ENCODE results near the gene IL6ST.

Gene IL6ST

DNA sequence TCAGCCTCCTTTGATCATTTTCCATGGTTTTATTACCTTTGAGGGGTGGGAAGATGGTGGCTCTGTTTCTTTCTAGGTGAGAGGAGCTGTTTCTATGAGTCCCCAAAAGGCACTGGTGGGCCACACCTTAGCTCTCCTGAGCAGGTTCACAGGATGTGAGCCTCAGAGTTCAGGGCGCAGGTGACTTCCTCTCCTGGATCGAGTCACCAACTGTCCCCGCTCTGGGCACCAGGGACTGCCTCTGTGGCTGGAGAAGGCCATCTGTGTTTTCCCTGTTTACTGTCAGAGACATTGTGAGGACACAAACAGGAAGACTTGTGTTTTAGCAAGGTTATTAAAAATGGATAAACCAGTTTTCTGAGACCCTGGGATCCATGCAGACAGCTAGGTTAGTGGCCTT, 75.1 kb downstream of the IL6ST start:
- DNase-seq (ENCODE audit: low spot score) = no peak

DNA sequence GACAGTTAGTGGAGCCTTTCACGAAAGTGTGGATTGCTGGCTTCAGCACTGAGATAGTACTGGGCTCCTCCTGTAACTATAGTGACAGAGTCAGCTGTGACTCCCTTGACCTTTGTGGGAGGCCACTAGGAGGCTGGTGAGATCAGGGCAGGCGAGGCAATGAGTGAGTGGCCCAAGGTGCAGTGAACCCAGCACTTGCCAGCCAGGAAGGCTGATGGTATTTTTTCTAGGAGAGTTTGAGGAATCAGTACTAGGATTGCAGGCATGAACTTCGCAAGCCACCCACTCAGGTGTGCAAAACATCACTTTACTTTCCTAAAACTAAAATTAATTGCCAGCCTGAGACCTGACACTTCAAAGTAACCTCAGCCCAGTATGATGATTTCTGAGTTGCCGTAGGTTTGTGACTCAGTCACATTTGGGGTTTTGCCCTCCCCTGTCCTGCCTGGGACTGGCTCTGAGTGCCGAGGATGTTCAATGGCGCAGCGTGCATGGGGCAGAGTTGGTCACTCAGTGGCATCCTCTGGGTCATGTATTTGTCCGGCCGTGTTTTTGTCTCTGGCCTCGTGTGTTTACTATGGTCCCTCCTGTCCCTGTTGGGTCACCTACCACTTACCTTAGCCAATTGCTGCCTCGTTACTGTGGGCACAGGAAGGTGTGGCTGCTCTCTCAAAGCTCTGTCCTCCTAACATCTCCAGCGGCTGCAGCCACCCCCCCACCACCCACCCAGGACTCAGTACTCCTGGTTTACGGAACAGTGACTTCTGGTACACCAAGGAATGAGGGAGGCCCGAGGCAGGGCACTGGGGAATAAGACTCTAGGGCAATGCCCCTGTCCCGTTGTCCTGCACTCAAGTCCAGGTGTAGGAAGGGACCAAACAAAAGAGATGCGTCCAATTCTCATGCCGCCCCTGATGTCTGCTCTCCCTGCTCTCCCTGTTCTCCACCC, 76.4 kb downstream of the IL6ST start:
- DNase-seq (ENCODE audit: low spot score) = no peak

DNA sequence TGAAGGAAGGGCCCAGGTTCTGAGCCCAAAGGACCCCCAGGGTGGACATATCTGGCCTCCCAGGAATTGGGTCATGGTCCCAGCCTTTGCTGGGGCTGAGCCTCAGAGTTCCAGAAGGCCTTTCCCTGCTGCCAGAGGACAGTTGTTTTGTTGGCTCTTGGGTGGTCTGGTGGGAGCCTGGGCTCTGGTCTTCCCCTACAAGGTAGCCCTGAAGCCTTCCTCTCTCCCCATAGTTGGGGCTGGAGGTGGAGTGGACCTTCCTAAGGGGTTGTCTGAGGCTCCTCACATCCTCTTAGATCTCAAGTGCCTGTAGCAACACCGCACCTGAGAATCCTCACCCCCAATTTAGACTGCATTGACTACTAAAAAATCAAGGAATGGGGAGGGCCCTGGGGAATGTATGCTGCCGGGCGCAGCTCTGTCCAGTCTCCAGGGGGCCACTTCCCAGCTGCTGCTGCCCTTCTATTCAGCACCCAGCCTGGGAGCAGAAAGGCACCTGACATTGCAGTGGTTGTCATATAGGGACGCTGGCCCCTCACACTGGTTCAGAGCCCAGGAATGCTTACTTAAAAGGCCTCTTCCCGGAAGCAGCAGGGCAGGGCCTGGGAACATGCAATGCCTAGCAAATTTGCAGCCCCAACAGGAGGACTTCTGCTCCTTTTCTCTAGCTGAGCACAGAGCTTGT, 77.2 kb downstream of the IL6ST start:
- DNase-seq (ENCODE audit: low spot score) = no peak

DNA sequence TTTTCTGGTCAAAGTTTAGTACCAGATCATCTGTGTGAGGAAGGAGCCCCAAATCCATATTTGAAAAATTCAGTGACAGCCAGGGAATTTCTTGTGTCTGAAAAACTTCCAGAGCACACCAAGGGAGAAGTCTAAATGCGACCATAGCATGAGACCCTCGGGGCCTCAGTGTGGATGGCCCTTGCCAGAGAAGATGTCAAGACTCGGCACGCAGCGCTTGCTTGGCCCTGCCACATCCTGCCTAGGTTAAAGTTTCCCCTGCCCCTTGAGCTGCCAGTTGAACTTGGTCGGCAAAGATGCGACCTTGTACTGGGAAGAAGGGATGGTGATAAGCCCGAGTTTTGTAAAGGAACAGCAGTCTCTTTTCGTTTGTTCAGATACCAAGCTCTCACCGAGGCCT, 77.8 kb downstream of the IL6ST start:
- no peak for DNase-seq (ENCODE audit: low spot score)

DNA sequence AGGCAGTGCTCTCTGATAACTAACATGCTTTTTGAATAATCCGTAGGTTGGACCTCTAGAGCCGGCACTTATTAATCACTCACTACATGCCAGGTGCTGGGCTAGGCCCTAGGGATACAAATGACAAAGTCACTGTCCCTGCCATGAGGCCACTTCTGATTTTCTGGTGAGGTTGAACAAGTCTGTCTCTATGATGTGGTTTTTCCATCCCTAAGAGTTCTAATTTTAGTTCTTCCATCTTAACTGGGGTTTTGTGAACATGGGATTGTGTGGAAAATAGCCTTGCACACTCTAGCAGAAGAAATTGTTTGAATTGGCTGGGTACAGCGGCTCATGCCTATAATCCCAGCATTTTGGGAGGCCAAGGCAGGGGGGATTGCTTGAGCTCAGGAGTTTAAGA, 79.0 kb downstream of the IL6ST start:
- DNase-seq (ENCODE audit: low spot score) = no peak

DNA sequence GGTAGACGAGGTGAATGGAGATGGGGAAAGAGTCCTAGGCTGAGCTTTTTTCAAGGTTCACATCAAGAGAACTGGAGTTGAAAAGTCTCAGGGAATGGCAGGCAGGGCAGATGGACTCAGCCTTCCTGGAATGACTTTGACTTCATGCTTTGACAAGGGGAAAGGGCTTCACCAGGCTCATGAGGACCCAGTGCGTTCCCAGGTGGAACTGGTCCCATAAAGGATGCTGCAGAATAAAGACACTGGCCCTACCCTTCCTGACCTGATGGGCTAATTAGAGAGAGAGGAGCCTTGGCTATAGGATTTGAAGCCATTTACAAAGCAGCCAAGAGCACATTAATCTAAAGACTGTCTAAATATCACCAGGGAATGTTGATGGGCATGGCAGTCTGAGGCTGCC, 79.8 kb downstream of the IL6ST start:
- no peak for DNase-seq (ENCODE audit: low spot score)

DNA sequence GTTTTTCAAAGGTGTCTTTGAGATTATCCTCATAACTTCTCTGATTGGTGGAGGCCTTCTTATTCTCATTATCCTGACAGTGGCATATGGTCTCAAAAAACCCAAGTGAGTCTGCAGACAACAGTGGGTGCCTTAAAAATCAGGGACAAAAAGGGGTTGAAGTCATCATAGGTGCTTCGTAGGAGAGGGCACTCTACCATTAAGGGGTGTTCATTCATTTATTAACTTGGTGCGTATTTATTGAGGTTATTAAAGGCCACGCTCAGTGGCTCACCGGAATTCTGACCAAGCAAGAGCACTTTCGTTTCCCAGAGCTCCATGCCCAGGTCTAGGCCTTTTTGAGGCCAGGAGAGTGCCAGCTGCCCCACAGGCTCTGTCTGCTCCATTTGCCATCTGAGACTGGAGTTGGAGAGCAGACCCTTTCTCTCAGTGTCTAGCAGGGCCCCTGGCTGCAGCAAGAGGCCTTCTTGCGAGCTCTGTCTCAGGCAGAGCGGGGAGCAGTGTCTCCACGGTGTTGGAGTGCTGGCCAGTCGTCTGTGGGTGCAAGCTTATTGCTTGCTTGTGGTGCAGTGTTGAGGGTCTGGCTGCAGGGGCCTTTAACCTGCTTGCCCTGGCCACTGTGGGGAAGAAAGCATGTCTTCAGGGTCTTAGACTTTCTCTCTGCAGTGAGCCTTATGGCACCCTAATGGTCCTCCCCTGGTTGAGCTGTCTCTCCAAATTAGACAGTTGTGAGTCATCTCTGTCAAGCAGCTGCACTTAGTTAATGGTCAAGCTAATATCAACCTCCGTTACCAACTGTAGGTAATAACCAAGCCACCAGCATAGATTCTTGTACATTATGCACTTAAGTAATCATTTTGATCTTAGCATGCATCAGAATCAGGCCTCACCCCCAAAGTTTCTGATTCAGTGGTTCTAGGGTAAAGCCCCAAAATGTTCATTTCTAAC, 81.0 kb downstream of the IL6ST start:
- DNase-seq (ENCODE audit: low spot score) = no peak

DNA sequence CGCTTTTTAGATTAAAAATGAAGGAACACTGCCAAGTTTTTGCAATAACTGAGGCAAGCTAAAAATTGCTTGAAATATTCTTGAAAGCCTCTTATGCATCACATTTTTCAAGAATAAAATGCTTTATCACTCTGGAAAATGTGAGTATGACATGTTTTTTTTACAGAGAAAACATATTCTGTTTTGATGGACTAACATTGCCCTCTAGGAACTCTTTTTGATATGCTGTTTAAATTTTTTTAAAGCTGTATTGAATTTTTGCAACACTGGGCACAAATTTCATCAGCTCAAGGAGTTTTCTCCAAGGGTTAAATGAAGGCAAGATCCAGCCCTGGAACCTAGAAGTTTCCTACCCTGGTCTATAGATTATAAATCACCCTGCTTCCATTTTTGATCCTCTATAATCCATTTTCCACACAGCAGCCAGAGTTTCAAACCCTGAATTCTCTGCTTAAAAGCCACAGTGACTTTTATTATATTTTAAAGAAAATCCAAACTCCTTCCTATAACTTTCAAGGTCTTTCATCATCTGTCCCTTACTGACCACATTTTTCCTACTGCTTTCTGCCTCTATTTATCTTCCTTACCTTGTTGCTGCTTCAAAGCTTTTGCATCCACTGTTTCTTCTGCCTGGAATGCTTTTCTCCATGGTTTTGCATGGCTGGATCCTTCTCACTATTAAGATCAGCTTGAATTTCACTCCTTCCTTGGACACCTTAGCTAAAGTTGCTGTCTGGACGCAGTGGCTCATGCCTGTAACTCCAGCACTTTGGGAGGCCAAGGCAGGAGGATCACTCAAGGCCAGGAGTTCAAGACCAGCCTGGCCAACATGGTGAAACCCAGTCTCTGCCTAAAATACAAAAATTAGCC, 82.7 kb downstream of the IL6ST start:
- DNase-seq (ENCODE audit: low spot score) = no peak

DNA sequence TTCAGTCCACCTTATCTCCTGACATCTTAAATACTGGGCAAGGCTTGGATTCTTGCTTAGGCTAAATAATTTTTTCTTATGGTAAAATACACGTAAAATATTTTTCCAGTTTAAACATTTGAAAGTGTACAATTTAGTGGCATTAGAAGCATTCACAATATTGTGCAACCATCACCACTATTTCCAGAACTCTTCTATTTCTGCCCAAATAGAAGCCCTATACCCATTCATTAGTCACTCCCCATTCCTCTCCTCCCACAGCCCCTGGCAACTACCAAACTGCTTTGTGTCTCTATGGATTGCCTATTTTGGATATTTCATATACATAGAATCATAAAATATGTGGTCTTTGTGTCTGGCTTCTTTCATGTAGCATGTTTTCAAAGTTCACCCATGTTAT, 86.0 kb downstream of the IL6ST start:
- DNase-seq (ENCODE audit: low spot score) = no peak

DNA sequence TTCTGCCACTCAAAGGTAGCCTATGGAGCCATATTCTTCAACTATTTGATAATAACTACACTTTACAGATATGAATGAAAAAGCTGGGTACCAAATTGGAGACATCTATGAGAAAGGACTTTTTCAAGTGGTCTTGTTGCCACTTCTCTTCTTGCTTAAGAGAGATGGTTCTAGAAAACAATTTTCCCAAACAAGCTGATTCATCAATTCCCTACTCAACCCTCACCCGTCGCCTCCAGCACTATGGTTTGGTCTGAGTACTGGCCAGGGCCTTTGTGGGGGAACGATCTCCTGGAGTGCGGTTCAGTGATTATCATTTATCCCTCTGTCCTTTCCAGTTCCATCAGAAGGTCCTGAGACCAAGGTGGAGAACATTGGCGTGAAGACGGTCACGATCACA, 86.8 kb downstream of the IL6ST start:
- no peak for DNase-seq (ENCODE audit: low spot score)

DNA sequence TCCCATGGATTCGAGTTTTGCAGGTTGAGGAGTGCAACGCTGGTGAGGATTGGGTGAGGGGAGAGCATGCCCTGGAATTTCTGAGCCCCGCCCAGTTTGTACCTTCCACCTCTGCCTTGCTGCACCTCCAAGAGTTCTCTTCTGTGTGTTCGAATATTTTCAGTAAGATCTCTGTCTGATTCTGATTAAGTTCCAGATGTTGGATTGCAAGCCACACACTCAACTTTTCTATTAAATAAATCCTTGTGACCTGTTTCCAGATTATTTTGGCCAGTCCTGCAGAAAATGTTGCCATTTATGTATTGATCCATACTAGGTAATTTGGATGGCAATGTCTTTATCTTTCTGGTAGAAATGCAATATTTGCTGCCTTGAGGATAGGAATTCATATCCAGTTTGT, 89.5 kb downstream of the IL6ST start:
- DNase-seq (ENCODE audit: low spot score) = no peak

DNA sequence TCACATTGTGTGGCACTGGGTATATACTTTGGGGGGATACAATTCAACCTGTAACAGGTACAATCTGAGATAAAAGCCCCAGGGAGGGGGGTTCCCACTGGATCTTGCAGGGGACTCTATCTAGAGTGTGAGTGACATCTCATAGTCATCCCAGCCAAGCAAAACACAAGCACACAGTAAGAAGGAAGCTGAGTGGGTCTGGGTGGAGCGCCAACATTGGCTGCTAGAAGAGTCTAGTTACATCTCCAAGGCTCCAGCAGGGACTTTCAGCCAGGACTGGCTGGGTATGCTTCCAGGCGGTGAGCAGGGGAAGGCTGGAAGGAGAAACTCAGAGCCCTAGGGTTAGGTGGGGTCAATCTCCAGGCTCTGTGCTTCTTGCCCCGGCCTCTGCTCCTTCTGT, 90.6 kb downstream of the IL6ST start:
- no peak for DNase-seq (ENCODE audit: low spot score)

DNA sequence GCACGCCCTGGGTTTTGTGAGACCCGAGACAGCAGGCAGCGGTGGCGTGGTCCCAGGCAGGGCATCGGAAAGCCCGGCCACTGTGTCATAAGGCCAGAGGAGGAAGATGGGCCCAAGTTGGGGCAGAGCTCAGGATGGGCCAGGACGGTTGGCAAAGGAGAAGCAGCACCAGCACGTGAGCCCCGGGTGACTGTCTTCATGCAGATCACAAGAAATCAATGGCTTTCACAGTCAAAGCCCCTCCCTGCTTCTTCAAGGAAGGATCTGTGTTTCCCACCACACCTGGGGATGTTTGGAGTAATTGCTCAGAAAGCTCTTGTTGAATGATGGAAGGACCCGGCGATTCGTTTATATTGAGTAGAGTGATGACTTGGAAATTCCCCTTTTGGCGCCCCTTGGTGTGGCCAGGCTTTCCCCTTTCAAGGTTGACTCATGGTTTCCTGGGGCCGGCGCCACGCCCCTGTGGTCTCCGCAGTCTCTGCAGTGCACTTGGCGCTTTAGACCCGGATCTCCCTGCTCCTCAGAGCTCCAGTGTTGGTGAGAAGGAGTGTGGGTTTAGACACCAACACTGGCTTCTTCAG, 91.6 kb downstream of the IL6ST start:
- peak; percentile 75 for DNase-seq (ENCODE audit: low spot score)

DNA sequence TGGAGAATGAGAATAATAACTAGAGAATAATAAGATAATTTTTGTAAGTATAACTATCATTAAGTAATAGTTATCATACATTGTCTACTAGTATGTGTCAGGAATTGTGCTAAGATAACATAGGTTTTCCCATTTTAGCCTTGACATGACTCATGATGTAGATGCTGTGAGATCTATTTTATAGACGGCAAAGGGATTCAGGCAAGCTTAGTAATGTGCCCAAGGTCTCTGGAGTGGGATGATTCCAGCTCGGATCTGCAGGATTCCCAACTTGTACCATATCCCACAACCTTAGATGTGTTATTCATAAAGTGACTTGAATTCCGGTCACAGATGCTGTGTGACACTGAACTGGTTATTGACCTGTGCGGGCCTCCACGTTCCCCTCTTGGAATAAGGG, 92.1 kb downstream of the IL6ST start:
- no peak for DNase-seq (ENCODE audit: low spot score)

DNA sequence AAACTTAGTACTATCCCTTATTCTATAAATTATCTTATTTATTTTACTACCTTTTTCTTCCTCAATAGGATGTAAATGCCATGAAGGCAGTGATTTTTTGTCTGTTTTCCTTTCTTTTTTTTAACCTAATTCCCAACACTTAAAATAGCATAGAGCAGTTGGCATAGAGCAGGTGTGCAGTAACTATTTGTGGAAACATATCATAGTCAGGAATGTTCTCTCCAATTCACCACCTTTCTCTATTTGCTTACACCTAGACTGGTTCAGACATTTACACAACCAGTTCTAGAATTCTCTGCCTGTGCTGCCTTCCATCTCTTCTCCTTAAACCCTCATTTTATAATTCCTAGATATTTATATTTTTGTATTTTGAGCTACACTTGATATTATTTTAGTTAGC, 94.0 kb downstream of the IL6ST start:
- no peak for DNase-seq (ENCODE audit: low spot score)

DNA sequence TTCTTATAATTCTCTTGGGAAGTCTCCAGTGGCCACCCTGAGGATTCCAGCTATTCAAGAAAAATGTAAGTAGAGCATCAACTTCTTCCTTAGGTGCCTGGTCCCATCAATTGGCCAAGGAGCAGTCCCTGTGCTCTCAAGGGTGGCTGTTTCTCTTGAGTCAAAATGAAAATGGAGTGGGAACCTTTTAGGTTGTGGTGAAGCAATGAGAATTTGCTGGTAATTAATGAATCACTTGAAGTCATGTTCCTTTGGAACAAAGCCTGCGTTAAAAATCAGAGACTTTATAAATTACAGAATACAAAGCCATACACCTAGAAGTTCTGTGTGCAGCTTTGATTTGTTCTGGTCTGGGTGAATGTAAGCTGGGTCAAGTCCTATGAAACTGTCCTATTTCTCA, 94.7 kb downstream of the IL6ST start:
- no peak for DNase-seq (ENCODE audit: low spot score)

DNA sequence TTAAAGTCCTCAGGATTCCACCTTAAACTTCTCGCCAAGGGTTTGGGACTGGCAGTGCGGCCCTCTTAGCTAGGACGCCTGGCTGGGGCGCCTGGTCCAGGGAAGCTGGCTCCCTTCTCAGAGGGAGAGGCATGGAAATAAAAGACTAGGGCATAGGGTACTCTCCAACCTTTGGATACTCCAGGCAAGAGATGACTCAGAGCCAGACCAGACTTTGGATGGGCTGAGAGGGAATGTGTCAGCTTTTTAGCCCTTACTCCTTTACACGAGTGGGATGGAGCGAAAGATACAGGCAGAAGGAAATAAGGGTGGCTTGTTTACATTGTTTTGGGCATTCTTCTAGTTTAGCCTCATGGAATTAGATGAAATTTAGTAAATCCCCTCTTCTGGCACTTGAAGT, 95.4 kb downstream of the IL6ST start:
- no peak for DNase-seq (ENCODE audit: low spot score)

DNA sequence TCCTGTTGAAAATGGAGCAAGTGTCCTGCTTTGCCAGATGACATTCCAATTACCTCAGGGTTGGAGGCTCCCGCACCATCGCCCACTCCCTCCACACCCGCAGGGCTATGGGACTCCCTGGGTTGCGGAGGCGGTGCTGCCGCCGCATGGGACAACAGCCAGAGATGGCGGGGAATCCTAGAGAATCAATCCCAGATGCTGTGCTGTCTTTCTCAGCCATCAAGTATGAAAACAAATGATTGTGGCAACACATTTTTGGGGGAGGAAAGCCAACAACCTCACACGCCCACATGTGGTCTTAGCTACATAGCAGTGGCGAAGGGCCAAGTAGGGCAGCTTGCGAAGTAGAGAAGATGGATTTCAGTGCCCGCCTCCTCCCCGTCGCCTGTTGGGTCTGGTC, 96.9 kb downstream of the IL6ST start:
- DNase-seq (ENCODE audit: low spot score) = no peak

DNA sequence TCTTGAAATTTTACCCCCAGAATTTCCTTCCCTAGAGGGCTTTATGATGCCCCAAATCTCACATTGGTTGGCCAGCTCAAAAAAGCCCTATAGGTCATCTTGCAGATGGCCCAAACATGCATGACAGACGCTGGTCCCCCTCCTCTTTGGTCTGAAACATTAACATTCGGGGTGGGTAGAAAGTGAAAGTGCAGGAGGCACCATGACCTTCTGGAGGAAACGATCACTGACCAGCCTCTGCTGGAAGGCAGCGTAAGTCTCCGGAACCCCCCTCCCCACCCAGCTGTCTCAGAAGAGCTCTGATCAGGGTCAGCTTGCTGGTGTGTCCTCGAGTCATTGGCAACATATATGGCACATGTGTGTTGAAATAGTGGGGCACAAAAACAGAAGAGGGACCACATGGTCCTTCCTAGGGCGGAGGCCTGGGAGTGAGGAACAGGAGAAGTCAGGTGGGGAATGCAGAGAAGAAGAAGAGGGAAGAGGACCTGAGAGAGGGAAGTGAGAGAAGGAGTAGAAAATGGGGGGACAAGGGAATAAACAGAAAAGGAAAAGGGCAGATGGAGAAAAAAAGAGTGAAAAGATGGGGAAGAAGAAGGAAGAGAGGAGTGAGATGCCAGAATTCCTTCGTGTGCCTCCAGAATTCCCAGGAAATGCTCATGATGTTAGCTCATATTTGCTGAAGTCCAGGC, 97.4 kb downstream of the IL6ST start:
- no peak for DNase-seq (ENCODE audit: low spot score)

DNA sequence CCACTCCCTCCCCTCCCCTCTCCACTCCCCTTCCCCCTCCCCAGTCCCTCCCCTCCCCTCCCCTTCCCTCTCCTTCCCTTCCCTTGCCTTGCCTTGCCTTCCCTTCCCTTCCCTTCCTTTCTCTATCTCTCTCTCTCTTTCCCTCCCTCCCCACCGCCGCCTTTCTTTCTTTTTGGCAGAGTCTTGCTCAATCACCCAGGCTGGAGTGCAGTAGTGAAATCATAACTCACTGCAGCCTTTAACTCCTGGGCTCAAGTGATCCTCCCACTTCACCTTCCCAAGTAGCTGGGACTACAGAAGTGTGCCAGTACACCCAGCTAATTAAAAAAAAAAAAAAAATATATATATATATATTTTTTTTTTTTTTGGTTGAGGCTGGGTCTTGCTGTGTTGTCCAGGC, 98.1 kb downstream of the IL6ST start:
- no peak for DNase-seq (ENCODE audit: low spot score)

DNA sequence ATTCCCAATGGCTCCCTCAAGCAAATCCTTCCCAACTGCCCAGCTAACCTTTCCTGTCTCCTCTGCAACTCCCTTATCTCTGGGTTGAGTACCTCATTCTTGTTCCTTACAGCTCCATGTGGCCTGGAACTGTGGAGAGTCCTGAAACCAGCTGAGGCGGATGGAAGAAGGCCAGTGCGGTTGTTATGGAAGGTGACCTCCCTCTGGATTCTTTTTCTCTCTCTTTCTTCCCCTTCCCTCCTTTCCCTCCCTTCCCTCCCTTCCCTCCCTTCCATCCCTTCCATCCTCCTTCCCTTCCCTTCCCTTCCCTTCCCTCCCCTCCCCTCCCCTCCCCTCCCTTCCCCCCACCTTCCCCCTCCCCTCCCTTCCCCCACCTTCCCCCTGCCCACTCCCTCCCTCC, 98.5 kb downstream of the IL6ST start:
- no peak for DNase-seq (ENCODE audit: low spot score)

Measured in CD4-positive, alpha-beta T cell treated with Interleukin-2 at 100 ng/mL for 4 hours (primary cell).